HG02763 (cell line): ENCODE data around the gene CYP4F22.
"Not testable (repeated sequence)": the region's sequence is repeated elsewhere in the genome, so short reads cannot be mapped to it uniquely, and the experiment has no call there.

Source experiments
- ATAC-seq: cut with Tn5 transposase; IDR thresholded peaks from one replicate; pipeline ENCODE4 v1.9.1; 2021; ENCODE audit warnings: mild to moderate bottlenecking, moderate library complexity; ENCODE audit not compliant: unreplicated experiment

Gene CYP4F22

GRCh38 chr19:15488489-15489226 is 19.7 kb upstream of the CYP4F22 start:
- no peak for ATAC-seq

DNA sequence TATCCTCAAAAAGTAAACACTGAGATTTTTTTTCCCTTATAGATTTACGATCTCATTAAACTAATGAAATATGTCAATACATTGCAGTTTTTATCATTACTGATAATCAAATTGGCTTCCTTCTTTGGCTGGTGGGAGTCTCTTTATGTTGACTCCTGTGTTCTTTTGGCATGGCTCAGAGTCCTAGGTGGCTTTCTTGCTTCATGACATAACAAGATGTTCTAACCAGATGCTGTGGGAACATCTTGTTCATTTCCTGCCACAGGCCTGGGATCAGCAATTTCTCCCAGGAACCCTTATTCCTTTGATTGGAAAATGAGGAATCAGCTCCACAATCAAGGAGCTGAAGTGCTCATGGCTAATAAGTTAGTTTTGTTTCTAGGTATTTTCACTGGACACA is 13.2 kb upstream of the CYP4F22 start:
- no peak for ATAC-seq

DNA sequence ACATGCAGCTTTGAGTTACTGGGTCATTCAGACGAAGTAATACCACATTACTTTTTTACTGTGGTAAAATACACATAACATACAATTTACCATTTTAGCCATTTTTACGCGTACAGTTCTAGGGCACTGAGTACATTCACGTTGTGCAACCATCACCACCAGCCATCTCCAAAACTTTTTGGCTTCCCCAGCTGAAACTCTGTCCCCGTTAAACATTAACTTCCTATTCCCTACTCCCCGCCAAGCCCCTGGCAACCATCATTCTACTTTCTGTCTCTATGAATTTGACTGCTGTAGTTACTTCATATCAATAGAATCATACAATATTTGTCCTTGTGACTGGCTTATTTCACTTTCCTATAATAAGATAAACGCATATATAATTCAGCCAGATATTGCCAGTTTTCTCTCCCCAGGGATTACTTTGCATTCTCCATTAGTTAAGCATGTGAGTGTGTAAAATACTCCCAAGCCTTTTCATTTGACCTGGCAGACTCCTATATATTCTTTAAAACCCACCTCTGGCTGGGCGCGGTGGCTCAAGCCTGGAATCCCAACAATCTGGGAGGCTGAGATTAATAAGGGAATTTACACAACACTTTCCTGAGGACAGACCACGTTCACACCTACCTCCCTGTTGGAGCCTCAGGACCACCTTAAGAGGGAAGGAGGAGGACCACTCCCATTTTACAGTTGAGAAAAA is 10.0 kb upstream of the CYP4F22 start:
- ATAC-seq, result no peak

GRCh38 chr19:15498910-15499309 is 9.4 kb upstream of the CYP4F22 start:
- ATAC-seq, result no peak

GRCh38 chr19:15501596-15501995 is 6.7 kb upstream of the CYP4F22 start:
- ATAC-seq, result no peak

GRCh38 chr19:15502264-15502663 is 6.1 kb upstream of the CYP4F22 start:
- no peak for ATAC-seq

DNA sequence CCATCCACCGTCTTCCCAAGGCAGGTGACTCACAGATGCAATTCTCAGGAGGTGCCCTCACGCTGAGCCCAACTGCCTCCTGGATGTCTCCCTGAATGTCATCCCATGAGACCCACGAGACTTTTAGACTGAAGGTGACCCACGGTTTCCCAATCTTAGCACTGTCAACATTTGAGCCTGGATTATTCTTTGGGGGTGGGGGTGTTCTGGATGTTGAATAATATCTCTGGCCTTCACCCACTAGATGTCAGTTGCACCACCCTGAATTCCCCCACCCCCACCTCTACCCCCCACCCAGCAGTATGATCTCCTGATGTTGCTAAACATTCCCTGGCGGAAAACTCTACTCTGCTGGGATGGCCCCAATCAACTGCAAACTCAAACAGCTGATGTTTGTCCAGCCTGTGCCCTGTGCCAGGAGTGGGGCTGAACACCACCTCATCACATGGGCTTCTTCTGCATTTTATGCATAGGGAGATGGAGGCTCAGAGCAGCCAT is 2.2 kb upstream of the CYP4F22 start:
- ATAC-seq, result no peak

DNA sequence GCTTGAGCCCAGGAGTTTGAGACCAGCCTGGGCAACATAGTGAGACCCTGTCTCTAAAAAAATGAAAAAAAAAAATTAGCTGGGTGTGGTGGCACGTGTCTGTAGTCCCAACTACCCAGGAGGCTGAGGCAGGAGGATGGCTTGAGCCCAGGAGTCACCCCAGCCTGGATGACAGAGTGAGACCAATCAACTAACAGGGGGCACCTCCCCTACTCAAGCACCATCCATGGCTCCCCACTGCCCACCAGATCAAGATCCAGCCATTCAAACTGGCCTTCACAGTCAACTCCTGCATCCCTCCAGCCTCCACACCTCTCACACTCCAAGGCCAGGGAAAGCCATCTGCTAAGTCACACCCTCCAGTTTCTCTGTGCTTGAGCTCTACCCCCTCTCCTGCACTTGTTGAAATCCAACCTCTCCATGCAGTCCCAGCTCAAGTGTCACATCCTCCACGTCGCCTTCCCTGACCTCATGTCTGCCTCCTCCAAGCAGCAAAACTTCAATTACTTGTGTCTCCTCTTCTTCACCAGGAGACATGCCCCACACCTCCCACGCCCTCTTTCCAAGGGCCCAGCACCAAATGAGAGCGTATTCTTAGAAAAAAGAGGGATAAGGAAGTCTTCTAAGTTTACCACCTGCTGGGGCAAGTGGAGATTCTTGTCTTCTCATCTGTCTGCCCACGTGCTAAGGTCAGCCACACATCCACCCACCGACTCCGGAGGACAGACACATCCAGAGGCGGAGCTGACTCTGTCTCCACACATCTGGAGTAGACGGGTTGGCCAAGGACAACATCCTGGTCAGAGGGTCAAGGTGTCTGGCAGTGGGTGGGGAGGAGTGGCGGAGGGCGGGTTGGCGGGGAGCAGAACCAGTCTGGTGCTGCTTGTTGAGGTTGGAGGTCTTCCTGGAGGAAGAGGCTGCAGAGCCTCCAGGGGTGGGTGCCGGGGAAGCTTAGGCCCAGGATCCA is 974 bp upstream of the CYP4F22 start:
- ATAC-seq, result no peak

- ATAC-seq, result no peak
These were observed 3.5 kb downstream of the CYP4F22 start for GRCh38 chr19:15511671-15512424.

DNA sequence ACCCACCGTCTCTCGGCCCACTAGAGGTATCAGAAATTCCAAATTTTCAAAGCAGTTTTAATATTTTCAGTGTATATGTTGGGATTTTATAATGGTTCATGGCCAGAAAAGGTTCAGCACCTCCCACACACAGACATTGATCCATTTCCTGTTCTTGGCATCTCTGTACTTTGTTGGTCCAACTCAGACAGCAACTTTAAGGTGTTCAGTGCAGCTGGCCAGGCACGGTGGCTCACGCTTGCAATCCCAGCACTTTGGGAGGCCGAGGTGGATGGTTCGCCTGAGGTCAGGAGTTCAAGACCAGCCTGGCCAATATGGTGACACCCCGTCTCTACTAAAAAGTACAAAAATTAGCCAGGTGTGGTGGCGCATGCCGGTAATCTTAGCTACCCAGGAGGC is 6.9 kb downstream of the CYP4F22 start:
- ATAC-seq, result not testable (repeated sequence)

DNA sequence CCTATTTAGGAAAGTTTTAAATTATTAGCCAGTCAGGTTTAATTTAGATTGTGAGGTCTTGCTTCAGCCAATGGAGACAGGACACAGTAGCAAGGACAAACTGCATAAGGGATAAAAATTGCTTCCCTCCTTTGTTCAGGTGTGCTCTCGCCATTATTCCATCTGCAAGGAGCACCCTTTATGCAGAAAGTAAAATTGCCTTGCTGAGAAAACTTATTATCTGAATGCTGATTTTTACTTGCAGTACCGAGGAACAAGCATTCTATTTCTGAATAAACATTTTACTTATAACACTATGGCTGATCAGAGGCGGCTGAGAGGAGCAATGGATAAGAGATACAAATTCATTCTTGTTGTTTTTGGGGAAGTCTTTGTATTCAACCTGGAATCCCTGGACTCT is 8.0 kb downstream of the CYP4F22 start:
- ATAC-seq, result no peak

DNA sequence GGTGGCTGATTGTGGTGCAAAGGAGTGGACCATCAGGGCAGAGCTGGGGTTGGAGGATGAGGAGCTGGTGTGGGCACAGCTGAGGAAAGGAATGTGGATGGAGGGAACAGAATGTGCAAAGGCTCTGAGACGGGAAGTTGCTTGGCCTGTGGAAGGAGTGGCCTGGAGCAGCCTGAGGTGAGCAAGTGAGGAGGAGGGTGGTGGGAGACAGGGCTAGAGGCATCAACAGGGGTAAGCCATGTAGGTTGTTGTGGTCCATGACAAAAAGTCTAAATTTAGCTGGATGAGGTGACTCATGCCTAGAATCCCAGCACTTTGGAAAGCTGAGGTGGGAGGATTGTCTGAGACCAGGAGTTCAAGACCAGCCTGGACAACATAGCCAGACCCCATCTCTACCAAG is 9.5 kb downstream of the CYP4F22 start:
- no peak for ATAC-seq

DNA sequence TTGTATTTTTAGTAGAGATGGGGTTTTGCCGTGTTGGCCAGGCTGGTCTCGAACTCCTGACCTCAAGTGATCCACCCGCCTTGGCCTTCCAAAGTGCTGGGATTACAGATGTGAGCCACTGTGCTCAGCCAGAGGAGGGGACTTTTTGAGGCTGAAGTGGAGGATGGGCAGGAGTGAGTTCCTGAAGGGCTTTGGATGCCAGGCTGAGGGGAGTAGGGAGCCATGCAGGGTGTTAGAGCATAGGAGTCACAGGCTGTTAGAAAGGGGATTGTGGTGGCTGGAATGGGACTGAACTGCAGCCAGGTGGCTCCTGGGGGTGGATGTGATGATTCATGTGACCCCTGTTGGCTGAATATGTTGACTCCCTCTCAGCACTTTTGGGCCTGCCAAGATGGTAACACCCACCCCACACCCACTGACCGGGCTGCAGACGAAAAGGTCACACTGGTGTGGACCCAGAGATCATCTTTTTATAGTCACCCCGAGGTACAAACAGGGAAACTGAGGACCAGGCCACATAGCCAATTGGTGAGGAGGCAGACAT is 11.2 kb downstream of the CYP4F22 start:
- no peak for ATAC-seq

GRCh38 chr19:15524781-15525180 is 16.5 kb downstream of the CYP4F22 start:
- no peak for ATAC-seq

- ATAC-seq, result no peak
These were observed 17.0 kb downstream of the CYP4F22 start for GRCh38 chr19:15525291-15525690.

GRCh38 chr19:15526408-15526807 is 18.1 kb downstream of the CYP4F22 start:
- no peak for ATAC-seq

DNA sequence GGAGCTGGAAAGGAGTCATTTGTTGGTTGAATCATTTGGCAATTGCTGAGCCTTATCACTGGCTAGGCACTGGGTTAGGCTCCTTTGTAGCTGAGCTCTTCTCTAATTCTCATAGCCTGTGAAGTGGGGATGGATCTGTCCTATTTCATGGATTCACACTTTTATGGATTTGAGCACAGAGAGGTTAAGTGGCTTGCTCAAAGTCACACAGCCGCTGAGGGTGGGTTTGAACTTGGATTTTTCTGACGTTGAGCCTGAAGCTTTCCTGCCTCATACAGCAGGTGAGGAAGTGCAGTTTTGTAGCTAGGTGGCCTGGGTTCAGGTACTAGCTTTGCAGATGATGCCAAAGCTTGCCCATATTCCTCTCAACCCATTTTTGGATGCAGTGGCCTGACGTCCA is 19.4 kb downstream of the CYP4F22 start:
- ATAC-seq, result no peak

DNA sequence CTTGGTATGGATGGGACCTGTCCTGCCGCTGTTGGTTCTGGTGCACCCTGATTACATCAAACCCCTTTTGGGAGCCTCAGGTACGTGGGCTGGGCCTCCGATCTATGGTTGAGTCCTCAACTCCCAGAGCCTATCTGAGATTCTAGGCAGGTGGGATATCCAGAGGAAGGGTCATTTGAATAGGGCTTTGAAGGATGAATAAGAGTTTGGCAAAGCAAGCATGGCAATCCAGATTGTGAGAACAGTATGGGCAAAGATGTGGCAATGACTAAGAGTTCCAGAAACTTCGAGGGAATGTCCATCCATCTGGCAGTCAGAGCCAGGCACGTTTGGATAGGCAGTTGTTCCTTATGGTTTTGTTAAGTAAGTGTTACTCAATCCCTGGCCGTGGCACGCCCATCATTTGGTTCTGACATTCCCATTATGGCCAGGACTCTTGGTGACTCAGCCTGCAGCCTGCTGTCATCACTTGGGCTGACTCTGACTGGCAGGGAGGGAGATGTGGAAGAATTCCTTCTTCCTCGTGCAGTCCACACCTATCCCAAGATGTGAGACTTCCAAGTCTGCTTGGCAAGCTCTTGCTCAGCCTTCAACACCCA is 21.5 kb downstream of the CYP4F22 start:
- no peak for ATAC-seq

- ATAC-seq, result no peak
These were observed 24.6 kb downstream of the CYP4F22 start for GRCh38 chr19:15532779-15533521.
